ENCODE results near the gene TEKT5.
"Not testable (repeated sequence)": the region's sequence is repeated elsewhere in the genome, so short reads cannot be mapped to it uniquely, and the experiment has no call there.

Gene TEKT5

DNA sequence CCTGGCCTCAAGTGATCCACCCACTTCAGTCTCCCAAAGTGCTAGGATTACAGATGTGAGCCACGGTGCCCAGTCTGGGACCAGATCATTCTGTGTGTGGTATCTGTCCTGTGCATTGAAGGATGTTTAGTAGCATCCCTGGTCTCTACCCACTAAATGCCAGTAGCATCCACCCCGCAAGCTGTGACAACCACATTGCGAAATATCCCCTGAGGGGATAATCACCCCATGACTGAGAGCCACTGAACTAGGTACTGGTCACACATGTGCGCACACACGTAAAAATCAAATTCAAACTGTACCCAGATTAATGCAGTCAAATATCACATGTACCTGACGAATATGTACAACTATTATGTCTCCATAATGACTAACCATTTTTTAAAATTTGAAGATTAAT lies 35.8 kb downstream of the TEKT5 start:
- DNase-seq (ENCODE audit: low read depth, low spot score): no peak

GRCh38 chr16:10657925-10658324 lies 36.8 kb downstream of the TEKT5 start:
- no peak for DNase-seq (ENCODE audit: low read depth, low spot score)

DNA sequence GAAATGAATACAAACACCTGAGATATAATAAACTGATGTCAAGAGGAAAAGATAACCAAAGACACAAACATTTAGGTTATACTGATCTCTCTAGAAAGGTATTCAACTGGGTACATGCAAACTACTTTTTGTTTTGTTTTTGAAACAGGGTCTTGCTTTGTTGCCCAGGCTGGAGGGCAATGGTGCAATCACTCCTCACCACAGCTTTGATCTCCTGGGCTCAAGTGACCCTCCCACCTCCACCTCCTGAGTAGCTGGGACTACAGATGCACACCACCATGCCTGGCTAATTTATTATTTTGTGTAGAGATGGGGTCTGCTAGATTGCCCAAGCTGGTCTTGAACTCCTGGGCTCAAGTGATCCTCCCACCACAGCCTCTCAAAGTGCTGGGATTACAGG lies 38.1 kb downstream of the TEKT5 start:
- DNase-seq (ENCODE audit: low read depth, low spot score): no peak

- DNase-seq (ENCODE audit: low read depth, low spot score): no peak
Measured at GRCh38 chr16:10655415-10655977, 39.2 kb downstream of the TEKT5 start.

GRCh38 chr16:10654592-10655414 lies 39.9 kb downstream of the TEKT5 start:
- DNase-seq (ENCODE audit: low read depth, low spot score): no peak

GRCh38 chr16:10652730-10653590 lies 41.8 kb downstream of the TEKT5 start:
- peak; percentile 37 for DNase-seq (ENCODE audit: low read depth, low spot score)

GRCh38 chr16:10649098-10649497 lies 45.6 kb downstream of the TEKT5 start:
- DNase-seq (ENCODE audit: low read depth, low spot score): not testable (repeated sequence)

DNA sequence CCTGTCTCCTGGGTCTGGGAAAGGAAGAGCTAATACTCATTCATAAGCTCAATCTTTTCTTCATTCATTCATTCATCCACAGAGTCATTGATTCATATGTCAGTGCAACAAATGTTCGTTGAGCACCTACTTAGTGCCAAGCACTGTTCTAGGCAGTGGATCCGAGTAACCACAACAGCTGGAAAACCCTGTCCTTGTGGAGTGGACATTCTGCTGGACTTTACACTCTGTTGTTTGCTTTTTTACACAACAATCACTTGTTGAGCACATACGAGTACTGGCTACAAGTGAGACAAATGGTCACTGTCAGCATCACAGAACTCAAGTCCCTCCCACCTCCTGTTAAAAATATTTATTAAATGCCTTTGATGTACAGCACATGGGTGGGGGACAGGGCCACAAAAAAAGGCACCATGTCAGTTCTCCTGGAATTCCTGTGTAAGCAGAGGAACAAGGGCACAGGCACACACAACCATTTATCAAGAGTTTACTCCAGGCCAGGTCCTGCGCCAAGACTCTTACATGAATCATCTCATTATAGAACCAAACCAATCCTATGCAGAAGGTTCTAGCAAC lies 46.9 kb downstream of the TEKT5 start:
- peak; percentile 23 for DNase-seq (ENCODE audit: low read depth, low spot score)

DNA sequence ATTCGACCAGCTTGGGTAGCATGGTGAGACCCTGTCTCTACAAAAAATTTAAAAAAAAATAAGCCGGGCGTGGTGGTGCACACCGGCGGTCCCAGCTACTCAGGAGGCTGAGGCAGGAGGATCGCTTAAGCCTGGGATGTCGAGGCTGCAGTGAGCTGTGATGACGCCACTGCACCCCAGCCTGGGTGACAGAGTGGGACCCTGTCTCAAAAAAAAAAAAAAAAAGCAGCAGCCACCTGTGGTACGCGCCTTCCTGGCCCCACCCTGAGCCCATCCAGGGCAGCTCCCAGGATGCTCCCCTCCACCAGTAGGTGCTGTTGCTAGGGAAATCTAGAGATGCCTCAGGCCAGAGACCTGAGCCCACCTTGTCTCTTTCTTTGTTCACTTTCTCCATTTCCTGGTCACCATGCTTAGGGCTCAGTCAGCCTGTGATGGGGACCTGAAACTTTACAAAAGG lies 47.4 kb downstream of the TEKT5 start:
- no peak for DNase-seq (ENCODE audit: low read depth, low spot score)

GRCh38 chr16:10646581-10647263 lies 48.0 kb downstream of the TEKT5 start:
- no peak for DNase-seq (ENCODE audit: low read depth, low spot score)

DNA sequence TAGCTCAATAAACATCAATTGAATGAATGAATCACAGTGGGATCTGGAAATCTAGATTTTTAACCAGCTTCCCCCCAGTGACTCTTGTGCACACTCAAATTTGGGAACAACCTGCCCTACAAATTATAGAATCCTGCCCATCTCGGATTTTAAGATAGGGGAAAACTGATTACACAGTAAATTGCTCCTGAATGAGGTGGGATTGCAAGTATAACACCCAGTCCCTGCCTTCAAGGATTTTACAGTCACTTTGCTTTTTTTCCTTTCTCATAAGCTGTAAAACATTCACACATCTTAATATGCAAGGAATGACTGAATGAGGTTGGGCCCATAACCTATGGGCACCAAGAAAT lies 48.5 kb downstream of the TEKT5 start:
- no peak for DNase-seq (ENCODE audit: low read depth, low spot score)

DNA sequence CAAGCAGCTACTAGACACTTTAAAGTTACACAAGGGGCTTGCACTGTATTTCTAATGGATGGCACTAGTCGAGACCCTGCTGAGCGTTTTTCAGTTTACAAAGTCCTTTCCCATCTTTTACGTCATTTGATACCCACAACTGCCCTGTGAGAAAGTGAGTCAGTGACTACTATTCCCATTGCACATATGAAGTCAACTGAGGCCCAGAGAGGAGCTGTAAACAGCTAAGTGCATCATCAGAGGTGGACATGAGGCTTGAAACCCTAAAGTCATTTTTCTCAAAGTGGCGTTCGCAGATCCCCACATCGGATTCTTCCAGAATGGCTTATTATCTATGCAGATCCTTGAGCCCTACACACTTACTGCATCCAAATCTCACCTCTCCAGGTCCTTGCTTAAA lies 50.6 kb downstream of the TEKT5 start:
- DNase-seq (ENCODE audit: low read depth, low spot score): no peak

- no peak for DNase-seq (ENCODE audit: low read depth, low spot score)
Measured at GRCh38 chr16:10642964-10643363, 51.8 kb downstream of the TEKT5 start.

GRCh38 chr16:10641953-10642949 lies 52.5 kb downstream of the TEKT5 start:
- no peak for DNase-seq (ENCODE audit: low read depth, low spot score)

DNA sequence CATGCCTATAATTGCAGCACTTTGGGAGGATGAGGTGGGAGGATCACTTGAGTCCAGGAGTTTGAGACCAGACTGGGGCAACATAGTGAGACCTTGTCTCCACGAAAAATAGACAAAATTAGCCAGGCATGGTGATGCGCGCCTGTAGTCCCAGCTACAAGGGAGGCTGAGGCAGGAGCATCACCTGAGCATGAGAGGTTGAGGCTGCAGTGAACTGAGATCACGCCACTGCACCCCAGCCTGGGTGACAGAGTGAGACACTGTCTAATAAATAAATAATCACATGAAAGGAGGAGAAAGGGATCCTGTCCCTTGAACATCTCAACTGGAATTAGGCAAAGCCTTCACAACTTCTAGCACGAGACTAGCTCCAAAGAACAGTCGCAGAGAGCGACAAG lies 53.2 kb downstream of the TEKT5 start:
- no peak for DNase-seq (ENCODE audit: low read depth, low spot score)

GRCh38 chr16:10640934-10641333 lies 53.8 kb downstream of the TEKT5 start:
- no peak for DNase-seq (ENCODE audit: low read depth, low spot score)

GRCh38 chr16:10638101-10638500 lies 56.6 kb downstream of the TEKT5 start:
- no peak for DNase-seq (ENCODE audit: low read depth, low spot score)

DNA sequence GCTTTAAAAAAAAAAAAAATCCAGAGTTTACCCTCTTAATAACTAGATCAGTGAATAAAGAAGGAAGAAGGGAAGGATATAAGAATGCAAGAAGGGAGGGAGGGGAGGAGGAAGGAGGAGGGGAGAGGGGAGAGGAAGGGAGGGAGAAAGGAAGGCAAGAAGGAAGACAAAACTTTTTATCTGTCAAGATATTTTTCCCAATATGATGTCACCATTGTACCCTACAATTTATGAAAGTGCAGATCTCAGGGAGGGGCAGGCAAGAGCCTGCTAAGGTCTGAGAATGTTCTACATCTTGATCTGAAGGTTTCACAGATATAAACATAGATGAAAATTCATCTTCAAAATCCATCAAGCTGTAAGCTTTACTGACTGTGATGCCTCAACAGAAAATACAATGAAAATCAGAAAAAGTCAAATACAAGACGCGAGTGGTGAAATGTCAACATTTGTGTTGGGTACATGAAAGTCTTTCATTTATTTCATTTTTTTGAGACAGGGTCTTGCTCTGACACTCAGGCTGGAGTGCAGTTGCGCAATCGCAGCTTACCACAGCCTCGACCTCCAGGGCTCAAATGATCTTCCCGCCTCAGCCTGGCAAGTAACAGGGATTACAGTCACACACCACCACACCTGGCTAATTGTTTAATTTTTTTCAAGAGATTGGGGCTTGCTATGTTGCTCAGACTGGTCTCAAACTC lies 57.2 kb downstream of the TEKT5 start:
- DNase-seq (ENCODE audit: low read depth, low spot score): no peak

- no peak for DNase-seq (ENCODE audit: low read depth, low spot score)
Measured at GRCh38 chr16:10635365-10636021, 59.2 kb downstream of the TEKT5 start.
